CD8-positive, alpha-beta memory T cell (primary cell): Measurements from ENCODE around the gene PHACTR4. TPM values are rescaled to one million over a fixed set of nuclear protein-coding genes. Genes with fewer than 3 reads are reported as not detected.
"Not testable (repeated sequence)": the region's sequence is repeated elsewhere in the genome, so short reads cannot be mapped to it uniquely, and the experiment has no call there.

Experiments
- CTCF ChIA-PET: fragments of 350-600 bp; sonication (Branson Sonifier 250); formaldehyde crosslinking; loops from one replicate; lab custom pipeline; 2021; ENCODE audit warnings: antibody characterized with exemption; lab: Charles Lee
- POLR2A ChIA-PET: fragments of 350-600 bp; sonication (Branson Sonifier 250); formaldehyde crosslinking; loops from one replicate; lab custom pipeline; 2021; ENCODE audit warnings: antibody characterized with exemption; lab: Charles Lee
- DNase-seq, 5 donors: peaks; one replicate each; pipeline versions ENCODE4 v3.0.0 to v3.0.0-alpha.2; 2020 to 2022; ENCODE audit warnings: mixed read lengths in 1 of 5
- H3K27ac ChIP-seq: one replicate; pipeline ENCODE4 v1.7.0; 2013; ENCODE audit warnings: low read depth, mild to moderate bottlenecking, low read length, moderate library complexity
- H3K27me3 ChIP-seq: 2 replicates; pipeline ENCODE4 v1.7.0; 2013; ENCODE audit warnings: low read length, mild to moderate bottlenecking; ENCODE audit not compliant: insufficient read depth, poor library complexity, severe bottlenecking
- H3K36me3 ChIP-seq: 2 replicates; pipeline ENCODE4 v1.7.0; 2013; ENCODE audit warnings: mild to moderate bottlenecking, low read length, moderate library complexity; ENCODE audit not compliant: insufficient read depth
- H3K4me1 ChIP-seq: 2 replicates; pipeline ENCODE4 v1.7.0; 2013; ENCODE audit warnings: mild to moderate bottlenecking, low read length, moderate library complexity; ENCODE audit not compliant: insufficient read depth
- H3K4me3 ChIP-seq: 2 replicates; pipeline ENCODE4 v1.7.0; 2013; ENCODE audit warnings: mild to moderate bottlenecking, low read length
- H3K9me3 ChIP-seq: 2 replicates; pipeline ENCODE4 v1.7.0; 2013; ENCODE audit warnings: mild to moderate bottlenecking, low read length
- H3K27ac Mint-ChIP-seq, 8 donors: one replicate each; pipeline ENCODE4 v1.8.0; 2020 to 2021; ENCODE audit warnings: mixed read lengths in 8 of 8, mild to moderate bottlenecking in 6 of 8, inconsistent platforms in 3 of 8, moderate library complexity in 3 of 8
- H3K27me3 Mint-ChIP-seq, 2 donors: one replicate each; pipeline ENCODE4 v1.8.0; 2020 to 2021; ENCODE audit warnings: mixed read lengths in 2 of 2, mild to moderate bottlenecking in 1 of 2, moderate library complexity in 1 of 2
- H3K36me3 Mint-ChIP-seq, 3 donors: one replicate each; pipeline ENCODE4 v1.8.0; 2020 to 2021; ENCODE audit warnings: mixed read lengths in 3 of 3, inconsistent platforms in 1 of 3, mild to moderate bottlenecking in 1 of 3
- H3K4me1 Mint-ChIP-seq, 3 donors: one replicate each; pipeline ENCODE4 v1.8.0; 2020 to 2021; ENCODE audit warnings: mixed read lengths in 3 of 3, inconsistent platforms in 1 of 3, mild to moderate bottlenecking in 1 of 3
- H3K4me3 Mint-ChIP-seq, 7 donors: one replicate each; pipeline ENCODE4 v1.8.0; 2020 to 2021; ENCODE audit warnings: mixed read lengths in 7 of 7, mild to moderate bottlenecking in 6 of 7, moderate library complexity in 4 of 7, inconsistent platforms in 2 of 7
- H3K9me3 Mint-ChIP-seq, 5 donors: one replicate each; pipeline ENCODE4 v1.8.0; 2020 to 2022; ENCODE audit warnings: mixed read lengths in 5 of 5, mild to moderate bottlenecking in 3 of 5, moderate library complexity in 2 of 5, inconsistent platforms in 1 of 5
- polyA plus RNA-seq: library from polyadenylated mRNA; unstranded; fragments of 300-500 nt; fragmentation: Illumina TruSeq; gene quantifications from one replicate; pipeline ENCODE4 v1.2.3, GENCODE V29; 2021
- total RNA-seq, 2 experiments: library from RNA; stranded (reverse); gene quantifications; one replicate each; pipeline ENCODE4 v1.2.3, GENCODE V29; 2021

PHACTR4 gene
- total and polyA plus RNA-seq, 3 experiments from 2014 or later, result 23.2 to 24.4 (median 24.1) TPM

- peak overlapping the region in 1 of 8 donors; percentile 84 for H3K27ac Mint-ChIP-seq
Measured at GRCh38 chr1:28448094-28448611, 78.6 kb downstream of the PHACTR4 start.

GRCh38 chr1:28449904-28450303 lies 80.4 kb downstream of the PHACTR4 start:
- no peak for DNase-seq
- CTCF ChIA-PET, result interaction anchor here (0.8 to 1.6 kb wide), 2 partner anchors 75 to 202 kb away, joined by 3 to 7 read pairs; no protein-coding TSS in a partner anchor
- H3K36me3 Mint-ChIP-seq, result peaks cover 0 to 15% (median 3%) of the 10 kb centered on the region in 3 donors
- no peak overlapping the region for H3K4me3 ChIP-seq
- no peaks in the 10 kb centered on the region for H3K27me3 Mint-ChIP-seq
- no peaks in the 10 kb centered on the region for H3K36me3 ChIP-seq
- H3K4me1 Mint-ChIP-seq, result peaks cover 10 to 25% (median 13%) of the 10 kb centered on the region in 3 donors
- no peak overlapping the region for H3K27ac ChIP-seq
- H3K4me3 Mint-ChIP-seq, result no peak overlapping the region
- H3K27me3 ChIP-seq, result no peaks in the 10 kb centered on the region
- no peaks in the 10 kb centered on the region for H3K9me3 Mint-ChIP-seq
- POLR2A ChIA-PET, result interaction anchor here (0.6 kb wide), 1 partner anchor 435 kb away, joined by 5 read pairs; no protein-coding TSS in a partner anchor
- peak overlapping the region in 3 of 8 donors; percentile 48 to 72 (median 55) for H3K27ac Mint-ChIP-seq
- H3K9me3 ChIP-seq, result no peaks in the 10 kb centered on the region
- H3K4me1 ChIP-seq, result peaks cover 6% of the 10 kb centered on the region

More at GRCh38 chr1:28448094-28448611, 78.6 kb downstream of the PHACTR4 start:
- H3K27ac ChIP-seq, H3K4me3 ChIP-seq, H3K36me3 ChIP-seq, CTCF ChIA-PET, H3K27me3 Mint-ChIP-seq, DNase-seq, H3K27me3 ChIP-seq, POLR2A ChIA-PET, H3K9me3 ChIP-seq, H3K9me3 Mint-ChIP-seq, H3K4me1 ChIP-seq, H3K4me3 Mint-ChIP-seq: not testable (repeated sequence)
- Mint-ChIP-seq H3K4me1 (peaks cover 10 to 25% (median 13%) of the 10 kb centered on the region in 3 donors), H3K36me3 (peaks cover 4 to 12% (median 5%) of the 10 kb centered on the region in 3 donors)

- Histone ChIP-seq H3K36me3 (no peaks in the 10 kb centered on the region), H3K4me3 (no peak overlapping the region), H3K27me3 (no peaks in the 10 kb centered on the region), H3K27ac (no peak overlapping the region), H3K9me3 (no peaks in the 10 kb centered on the region), H3K4me1 (peaks cover 8% of the 10 kb centered on the region)
- Mint-ChIP-seq H3K4me1 (peaks cover 11 to 25% (median 13%) of the 10 kb centered on the region in 3 donors), H3K27ac (peak overlapping the region in 1 of 8 donors; percentile 17), H3K4me3 (no peak overlapping the region), H3K9me3 (no peaks in the 10 kb centered on the region), H3K36me3 (peaks cover 0 to 13% (median 3%) of the 10 kb centered on the region in 3 donors), H3K27me3 (no peaks in the 10 kb centered on the region)
- POLR2A ChIA-PET, result no interaction called here
- CTCF ChIA-PET, result interaction anchor here (0.8 to 1.6 kb wide), 2 partner anchors 75 to 202 kb away, joined by 3 to 7 read pairs; no protein-coding TSS in a partner anchor
- no peak for DNase-seq
Measured at GRCh38 chr1:28450561-28450960, 81.0 kb downstream of the PHACTR4 start.

GRCh38 chr1:28451011-28451410 lies 81.5 kb downstream of the PHACTR4 start:
- no peak for DNase-seq
- H3K36me3 ChIP-seq, result no peaks in the 10 kb centered on the region
- Mint-ChIP-seq H3K4me1 (peaks cover 13 to 25% (median 14%) of the 10 kb centered on the region in 3 donors), H3K27me3 (no peaks in the 10 kb centered on the region), H3K27ac (peak overlapping the region in 2 of 8 donors; percentile 8 to 38), H3K4me3 (no peak overlapping the region), H3K9me3 (no peaks in the 10 kb centered on the region), H3K36me3 (peaks cover 0 to 14% (median 3%) of the 10 kb centered on the region in 3 donors)
- H3K4me1 ChIP-seq, result peaks cover 13% of the 10 kb centered on the region
- no peak overlapping the region for H3K27ac ChIP-seq
- ChIA-PET POLR2A (no interaction called here), CTCF (interaction anchor here (0.8 kb wide), 1 partner anchor 76 kb away, joined by 3 read pairs; no protein-coding TSS in a partner anchor)
- H3K9me3 ChIP-seq, result no peaks in the 10 kb centered on the region
- H3K4me3 ChIP-seq, result no peak overlapping the region
- no peaks in the 10 kb centered on the region for H3K27me3 ChIP-seq

- no peaks in the 10 kb centered on the region for H3K9me3 Mint-ChIP-seq
- ChIA-PET CTCF (no interaction called here), POLR2A (interaction anchor here (0.6 kb wide), 1 partner anchor 402 kb away, joined by 5 read pairs; no protein-coding TSS in a partner anchor)
- peak overlapping the region in 3 of 8 donors; percentile 1 to 44 (median 23) for H3K27ac Mint-ChIP-seq
- Histone ChIP-seq H3K27me3 (no peaks in the 10 kb centered on the region), H3K27ac (no peak overlapping the region), H3K9me3 (no peaks in the 10 kb centered on the region), H3K4me1 (peaks cover 8% of the 10 kb centered on the region), H3K36me3 (peaks cover 7% of the 10 kb centered on the region), H3K4me3 (no peak overlapping the region)
- no peak overlapping the region for H3K4me3 Mint-ChIP-seq
- H3K27me3 Mint-ChIP-seq, result no peaks in the 10 kb centered on the region
- peaks cover 6 to 33% (median 11%) of the 10 kb centered on the region in 3 donors for H3K36me3 Mint-ChIP-seq
- peaks cover 0 to 7% (median 2%) of the 10 kb centered on the region in 3 donors for H3K4me1 Mint-ChIP-seq
- no peak for DNase-seq
Measured at GRCh38 chr1:28456078-28456477, 86.5 kb downstream of the PHACTR4 start.

- Histone ChIP-seq H3K27ac (no peak overlapping the region), H3K4me1 (peaks cover 8% of the 10 kb centered on the region), H3K36me3 (peaks cover 7% of the 10 kb centered on the region), H3K9me3 (no peaks in the 10 kb centered on the region), H3K27me3 (no peaks in the 10 kb centered on the region), H3K4me3 (no peak overlapping the region)
- Mint-ChIP-seq H3K36me3 (peaks cover 6 to 38% (median 12%) of the 10 kb centered on the region in 3 donors), H3K4me1 (peaks cover 0 to 6% (median 0%) of the 10 kb centered on the region in 3 donors), H3K27ac (peak overlapping the region in 2 of 8 donors; percentile 42 to 54), H3K4me3 (no peak overlapping the region), H3K27me3 (no peaks in the 10 kb centered on the region), H3K9me3 (no peaks in the 10 kb centered on the region)
- CTCF ChIA-PET, result no interaction called here
- POLR2A ChIA-PET, result no interaction called here
- DNase-seq, result no peak
Measured at GRCh38 chr1:28457678-28458077, 88.1 kb downstream of the PHACTR4 start.

- Mint-ChIP-seq H3K27me3 (no peaks in the 10 kb centered on the region), H3K9me3 (no peaks in the 10 kb centered on the region), H3K36me3 (peaks cover 6 to 36% (median 10%) of the 10 kb centered on the region in 3 donors), H3K4me3 (no peak overlapping the region), H3K27ac (peak overlapping the region in 1 of 8 donors; percentile 20), H3K4me1 (peaks cover 0 to 6% (median 0%) of the 10 kb centered on the region in 3 donors)
- CTCF ChIA-PET, result no interaction called here
- no peak for DNase-seq
- no peak overlapping the region for H3K4me3 ChIP-seq
- no peaks in the 10 kb centered on the region for H3K9me3 ChIP-seq
- H3K36me3 ChIP-seq, result peaks cover 7% of the 10 kb centered on the region
- H3K4me1 ChIP-seq, result peaks cover 8% of the 10 kb centered on the region
- no peaks in the 10 kb centered on the region for H3K27me3 ChIP-seq
- no peak overlapping the region for H3K27ac ChIP-seq
- POLR2A ChIA-PET, result no interaction called here
Measured at GRCh38 chr1:28458237-28459228, 89.0 kb downstream of the PHACTR4 start.
